ENCODE results near the gene MAU2.

GRCh38 chr19:19371059-19371458, 50.4 kb downstream of the MAU2 start:
- TF ChIP-seq RAD21 (IDR thresholded peaks at IDR 0.05 in 1 of 2, conservative IDR thresholded peaks at IDR 0.05 in 1 of 2; ENCODE audit: low read depth in 2 of 2, low read length in 2 of 2): no peak
- no peak for TF ChIP-seq RBBP5 (IDR thresholded peaks at IDR 0.05; ENCODE audit: borderline replicate concordance, low read depth, low read length)
- TF ChIP-seq TBP (IDR thresholded peaks at IDR 0.05; ENCODE audit: low read depth, low read length): no peak
- no peak for TF ChIP-seq CTCF (IDR thresholded peaks at IDR 0.05; ENCODE audit: control extremely low read depth in 1 of 3, insufficient read depth in 1 of 3, low read depth in 1 of 3, low read length in 3 of 3)
- no peak for TF ChIP-seq TAF1 (IDR thresholded peaks at IDR 0.05; ENCODE audit: low read depth, low read length)
- TF ChIP-seq SP2 (IDR thresholded peaks at IDR 0.05; ENCODE audit: low read length): no peak
- no peak for TF ChIP-seq RNF2 (IDR thresholded peaks at IDR 0.05; ENCODE audit: borderline replicate concordance, low read depth, low read length, missing control alignments, poor library complexity, severe bottlenecking)
- no peak for TF ChIP-seq MAX (IDR thresholded peaks at IDR 0.05)
- no peak for TF ChIP-seq SIX5 (IDR thresholded peaks at IDR 0.05; ENCODE audit: low read depth, low read length)
- no peak for TF ChIP-seq EP300 (IDR thresholded peaks at IDR 0.05; ENCODE audit: borderline replicate concordance in 1 of 2, low read depth in 2 of 2, low read length in 2 of 2)
- no peak for TF ChIP-seq CREB1 (IDR thresholded peaks at IDR 0.05)
- no peak for TF ChIP-seq SIRT6 (IDR thresholded peaks at IDR 0.05; ENCODE audit: low read length)
- no peak for TF ChIP-seq JUND (IDR thresholded peaks at IDR 0.05; ENCODE audit: low read length)
- no peak for TF ChIP-seq SIN3A (conservative IDR thresholded peaks at IDR 0.05 in 1 of 2, IDR thresholded peaks at IDR 0.05 in 1 of 2; ENCODE audit: low read depth in 1 of 2, low read length in 2 of 2)
